Prostate gland (tissue), 2 donors: ENCODE results near the gene KLF16. TPM values are rescaled to one million over a fixed set of nuclear protein-coding genes. Genes with fewer than 3 reads are reported as not detected.

Source experiments
- DNase-seq: peaks from one replicate; pipeline ENCODE4 v3.0.0-alpha.2; 2019; ENCODE audit warnings: low spot score
- H3K27ac ChIP-seq, 2 donors: fragments of 200-600 bp; sonication (generic); 2 replicates each; pipeline ENCODE4 v1.5.1; 2017 to 2019
- H3K27me3 ChIP-seq: fragments of 200-600 bp; sonication (generic); replicated peaks from 2 replicates; pipeline ENCODE4 v1.5.1; 2019; ENCODE audit not compliant: insufficient read depth
- H3K36me3 ChIP-seq, 2 donors: fragments of 200-600 bp; sonication (generic); 1 replicate in 1 of 2; 2 replicates in 1 of 2; pipeline versions ENCODE4 v1.5.1 to v1.8.1; 2017 to 2019
- H3K4me1 ChIP-seq: fragments of 200-600 bp; sonication (generic); replicated peaks from 2 replicates; pipeline ENCODE4 v1.5.1; 2019
- H3K4me3 ChIP-seq, 2 donors: fragments of 200-600 bp; sonication (generic); 2 replicates each; pipeline ENCODE4 v1.5.1; 2017 to 2019
- H3K9me3 ChIP-seq: fragments of 200-600 bp; sonication (generic); 2 replicates; pipeline ENCODE4 v1.5.1; 2017
- CTCF ChIP-seq, 4 experiments: fragments of 200-600 bp in 2 of 4; fragments of 450-650 bp in 2 of 4; sonication (generic) in 2 of 4; IDR thresholded peaks; 1 replicate in 3 of 4; 2 replicates in 1 of 4; pipeline ENCODE4 v1.5.1; 2016 to 2019; ENCODE audit warnings: antibody characterized with exemption in 4 of 4, mild to moderate bottlenecking in 2 of 4, moderate library complexity in 2 of 4
- POLR2A ChIP-seq: fragments of 450-650 bp; IDR thresholded peaks from one replicate; pipeline ENCODE4 v1.6.1; 2016; ENCODE audit warnings: antibody characterized with exemption, mild to moderate bottlenecking
- POLR2AphosphoS5 ChIP-seq: sonication (generic); formaldehyde crosslinking; IDR thresholded peaks from one replicate; pipeline ENCODE4 v1.6.1; 2017; ENCODE audit warnings: antibody characterized with exemption
- WGBS: methylation state at CpG from one replicate; pipeline ENCODE4 v1.1.5; 2018; 5-methylcytosine and 5-hydroxymethylcytosine counted together
- intact Hi-C: fragments of 100-400 bp; cut with DNase I; formaldehyde crosslinking; loops from one replicate; pipeline ENCODE4 v1.14.2; 2022
- total RNA-seq, 2 donors: library from RNA; depleted of rRNA; stranded (reverse); fragments of >200 nt; gene quantifications; one replicate each; pipeline ENCODE4 v1.1.0, GENCODE V29; 2016

The KLF16 gene
- total RNA-seq, 2 donors from 2014 or later, result 8.4 to 22.8 TPM

- no peaks in the 10 kb centered on the region for H3K9me3 ChIP-seq
- H3K27ac ChIP-seq, result peak overlapping the region; percentile 52 to 77
- no peaks in the 10 kb centered on the region for H3K27me3 ChIP-seq
- H3K4me3 ChIP-seq, result peak overlapping the region; percentile 11 to 26
- WGBS, result 13% methylated on average over 51 of the region's 73 CpGs
- TF ChIP-seq POLR2A (peak; percentile 61), CTCF (IDR thresholded peaks at IDR 0.05) (no peak)
- H3K36me3 ChIP-seq, result no peaks in the 10 kb centered on the region
- H3K4me1 ChIP-seq, result peaks cover 16% of the 10 kb centered on the region
- peak; percentile 50 for DNase-seq
- intact Hi-C loops, result no loop called here
Observed at GRCh38 chr19:1856698-1857603, 6.4 kb downstream of the KLF16 start.

- peaks cover 10% of the 10 kb centered on the region for H3K4me1 ChIP-seq
- no peaks in the 10 kb centered on the region for H3K36me3 ChIP-seq
- H3K4me3 ChIP-seq, result peak overlapping the region; percentile 11 to 26
- no peaks in the 10 kb centered on the region for H3K9me3 ChIP-seq
- 88% methylated on average over 1 of the region's 6 CpGs for WGBS
- H3K27ac ChIP-seq, result peak overlapping the region; percentile 52 to 77
- DNase-seq, result no peak
- no peaks in the 10 kb centered on the region for H3K27me3 ChIP-seq
- no peak for TF ChIP-seq CTCF (IDR thresholded peaks at IDR 0.05)
- TF ChIP-seq POLR2A, result no peak
- TF ChIP-seq POLR2AphosphoS5, result no peak
- intact Hi-C loops, result no loop called here
Observed at GRCh38 chr19:1856345-1856697, 7.1 kb downstream of the KLF16 start.

GRCh38 chr19:1855828-1856255 is 7.5 kb downstream of the KLF16 start:
- Histone ChIP-seq H3K4me3 (no peak overlapping the region), H3K27ac (peak overlapping the region; percentile 52 to 77), H3K4me1 (peaks cover 10% of the 10 kb centered on the region), H3K27me3 (no peaks in the 10 kb centered on the region), H3K36me3 (no peaks in the 10 kb centered on the region), H3K9me3 (no peaks in the 10 kb centered on the region)
- no peak for DNase-seq
- 53% methylated on average over 13 of the region's 13 CpGs for WGBS
- intact Hi-C loops, result no loop called here
- TF ChIP-seq CTCF (IDR thresholded peaks at IDR 0.05) (no peak), POLR2AphosphoS5 (no peak), POLR2A (no peak)

GRCh38 chr19:1855040-1855827 is 8.1 kb downstream of the KLF16 start:
- no peak overlapping the region for H3K4me3 ChIP-seq
- intact Hi-C loops, result no loop called here
- peak overlapping the region; percentile 52 to 77 for H3K27ac ChIP-seq
- H3K36me3 ChIP-seq, result no peaks in the 10 kb centered on the region
- no peak for TF ChIP-seq CTCF (IDR thresholded peaks at IDR 0.05)
- peak; percentile 20 for TF ChIP-seq POLR2AphosphoS5
- TF ChIP-seq POLR2A, result peak; percentile 69
- no peaks in the 10 kb centered on the region for H3K27me3 ChIP-seq
- H3K4me1 ChIP-seq, result peaks cover 10% of the 10 kb centered on the region
- WGBS, result 39% methylated on average over 21 of the region's 33 CpGs
- peak; percentile 75 for DNase-seq
- H3K9me3 ChIP-seq, result no peaks in the 10 kb centered on the region
